SH-SY5Y (cell line): ENCODE measurements around the gene HIF1A.

Source experiments
- GATA2 ChIP-seq: IDR thresholded peaks from 2 replicates; pipeline ENCODE4 v1.6.1; 2011; ENCODE audit warnings: mild to moderate bottlenecking, low read depth, low read length
- GATA3 ChIP-seq: IDR thresholded peaks from 2 replicates; pipeline ENCODE4 v1.6.1; 2011; ENCODE audit warnings: low read depth, mild to moderate bottlenecking, low read length, moderate library complexity

- TF ChIP-seq GATA3 (no peak), GATA2 (no peak)
Observed at GRCh38 chr14:61695695-61696527, 598 bp downstream of the HIF1A start.
